NT2/D1 (cell line): ENCODE results near the gene TIMM13.

Experiments
- SUZ12 ChIP-seq: IDR thresholded peaks from 2 replicates; pipeline ENCODE4 v1.6.1; 2011; ENCODE audit not compliant: insufficient read length, insufficient read depth; ENCODE audit errors: extremely low read depth
- YY1 ChIP-seq: IDR thresholded peaks from 2 replicates; pipeline ENCODE4 v1.6.1; 2011; ENCODE audit not compliant: insufficient read length, insufficient read depth
- ZNF274 ChIP-seq: IDR thresholded peaks from 2 replicates; pipeline ENCODE4 v1.6.1; 2011; ENCODE audit warnings: mild to moderate bottlenecking, low read depth, low read length

DNA sequence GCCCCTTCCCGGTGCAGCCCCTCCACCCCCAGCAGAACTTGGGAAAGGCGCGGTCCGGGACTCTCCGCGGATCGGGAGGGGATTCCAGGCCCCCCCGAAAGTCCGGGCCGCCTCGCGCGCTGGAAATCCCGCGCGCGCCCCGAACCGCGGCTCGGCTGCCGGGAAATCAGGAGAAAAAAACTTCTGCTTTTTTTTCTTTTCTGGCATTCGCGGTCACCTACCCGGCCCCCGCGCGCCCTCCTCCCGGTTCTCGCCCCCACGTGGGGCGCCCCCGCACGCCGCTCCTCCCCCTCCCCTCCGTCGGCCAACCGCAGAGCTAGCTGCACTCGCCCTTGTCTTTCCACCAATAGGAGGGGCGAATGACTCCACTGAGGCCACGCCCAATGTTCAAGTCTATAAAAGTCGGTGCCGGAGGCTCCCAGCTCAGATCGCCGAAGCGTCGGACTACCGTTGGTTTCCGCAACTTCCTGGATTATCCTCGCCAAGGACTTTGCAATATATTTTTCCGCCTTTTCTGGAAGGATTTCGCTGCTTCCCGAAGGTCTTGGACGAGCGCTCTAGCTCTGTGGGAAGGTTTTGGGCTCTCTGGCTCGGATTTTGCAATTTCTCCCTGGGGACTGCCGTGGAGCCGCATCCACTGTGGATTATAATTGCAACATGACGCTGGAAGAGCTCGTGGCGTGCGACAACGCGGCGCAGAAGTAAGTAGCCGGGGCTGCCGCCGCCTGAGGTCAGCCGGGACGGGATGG, 48.5 kb upstream of the TIMM13 start, which contains the start of gene GADD45B:
- TF ChIP-seq YY1 = no peak
- no peak for TF ChIP-seq ZNF274
- no peak for TF ChIP-seq SUZ12
